HCT116 (cell line): ENCODE measurements around the gene DMD.

Source experiments
- ATF3 ChIP-seq: IDR thresholded peaks from 2 replicates; pipeline ENCODE4 v1.6.1; 2012
- EZH2phosphoT487 ChIP-seq: fragments of 200-600 bp; IDR thresholded peaks from 2 replicates; pipeline ENCODE4 v1.6.1; 2018; ENCODE audit warnings: antibody characterized with exemption, borderline replicate concordance
- JUND ChIP-seq: IDR thresholded peaks from 2 replicates; pipeline ENCODE4 v1.6.1; 2012
- MAX ChIP-seq: IDR thresholded peaks from 2 replicates; pipeline ENCODE4 v1.6.1; 2012
- POLR2A ChIP-seq: IDR thresholded peaks from 2 replicates; pipeline ENCODE4 v1.7.0; 2011; ENCODE audit warnings: borderline replicate concordance; ENCODE audit not compliant: insufficient read depth, insufficient read length; ENCODE audit errors: extremely low read depth
- POLR2AphosphoS5 ChIP-seq: IDR thresholded peaks from 2 replicates; pipeline ENCODE4 v1.6.1; 2011; ENCODE audit warnings: mild to moderate bottlenecking, low read depth, low read length, moderate library complexity
- ZFX ChIP-seq: fragments of 450-650 bp; IDR thresholded peaks from 2 replicates; pipeline ENCODE4 v1.6.1; 2017
- ZNF274 ChIP-seq: fragments of 200-500 bp; sonication (Bioruptor generic); IDR thresholded peaks from 2 replicates; pipeline ENCODE4 v1.6.1; 2014; ENCODE audit warnings: mild to moderate bottlenecking, low read depth, low read length, inconsistent platforms
- TF ChIP-seq, protein P1 (sequence below), 3 experiments: fragments of 200-600 bp in 1 of 3; sonication (generic) in 1 of 3; IDR thresholded peaks in 2 of 3; conservative IDR thresholded peaks in 1 of 3; 2 replicates each; pipeline ENCODE4 v1.5.1; 2012 to 2017; ENCODE audit warnings: low read depth in 2 of 3, low read length in 2 of 3, antibody characterized with exemption in 1 of 3, borderline replicate concordance in 1 of 3, control low read depth in 1 of 3, mild to moderate bottlenecking in 1 of 3, mixed read lengths in 1 of 3, mixed run types in 1 of 3, moderate library complexity in 1 of 3; ENCODE audit not compliant: insufficient read depth in 1 of 3
- TF ChIP-seq, protein P2 (sequence below): IDR thresholded peaks from 2 replicates; pipeline ENCODE4 v1.6.1; 2012; ENCODE audit warnings: low read depth

DNA sequence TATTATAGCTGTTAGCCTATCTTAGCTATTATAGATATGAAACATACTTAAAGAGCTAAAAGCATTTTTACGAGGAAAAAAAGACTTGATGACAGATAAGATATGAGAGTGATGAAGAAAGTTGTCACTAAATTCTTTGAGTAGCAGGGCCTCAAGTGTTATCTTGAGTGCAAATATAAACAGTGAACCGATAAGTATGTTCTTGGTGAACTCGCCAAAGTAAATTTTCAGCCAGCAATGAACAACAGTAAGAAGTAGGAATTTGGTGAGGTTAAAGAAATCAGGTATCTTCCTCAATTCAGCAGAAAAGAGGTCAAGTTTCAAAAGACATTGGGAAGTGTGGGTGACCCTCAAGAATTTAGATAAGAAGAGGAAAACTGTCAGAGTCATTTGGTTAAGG, 1667.7 kb downstream of the DMD start:
- TF ChIP-seq POLR2AphosphoS5 (no peak), EZH2phosphoT487 (no peak), MAX (no peak), JUND (no peak), ZNF274 (no peak), ATF3 (no peak), POLR2A (no peak), ZFX (no peak)
- TF ChIP-seq, protein P1, sequence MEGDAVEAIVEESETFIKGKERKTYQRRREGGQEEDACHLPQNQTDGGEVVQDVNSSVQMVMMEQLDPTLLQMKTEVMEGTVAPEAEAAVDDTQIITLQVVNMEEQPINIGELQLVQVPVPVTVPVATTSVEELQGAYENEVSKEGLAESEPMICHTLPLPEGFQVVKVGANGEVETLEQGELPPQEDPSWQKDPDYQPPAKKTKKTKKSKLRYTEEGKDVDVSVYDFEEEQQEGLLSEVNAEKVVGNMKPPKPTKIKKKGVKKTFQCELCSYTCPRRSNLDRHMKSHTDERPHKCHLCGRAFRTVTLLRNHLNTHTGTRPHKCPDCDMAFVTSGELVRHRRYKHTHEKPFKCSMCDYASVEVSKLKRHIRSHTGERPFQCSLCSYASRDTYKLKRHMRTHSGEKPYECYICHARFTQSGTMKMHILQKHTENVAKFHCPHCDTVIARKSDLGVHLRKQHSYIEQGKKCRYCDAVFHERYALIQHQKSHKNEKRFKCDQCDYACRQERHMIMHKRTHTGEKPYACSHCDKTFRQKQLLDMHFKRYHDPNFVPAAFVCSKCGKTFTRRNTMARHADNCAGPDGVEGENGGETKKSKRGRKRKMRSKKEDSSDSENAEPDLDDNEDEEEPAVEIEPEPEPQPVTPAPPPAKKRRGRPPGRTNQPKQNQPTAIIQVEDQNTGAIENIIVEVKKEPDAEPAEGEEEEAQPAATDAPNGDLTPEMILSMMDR (IDR thresholded peaks at IDR 0.05 in 2 of 3, conservative IDR thresholded peaks at IDR 0.05 in 1 of 3; ENCODE audit: borderline replicate concordance in 1 of 3, insufficient read depth in 1 of 3, low read depth in 2 of 3, low read length in 2 of 3): no peak
- TF ChIP-seq, protein P2, sequence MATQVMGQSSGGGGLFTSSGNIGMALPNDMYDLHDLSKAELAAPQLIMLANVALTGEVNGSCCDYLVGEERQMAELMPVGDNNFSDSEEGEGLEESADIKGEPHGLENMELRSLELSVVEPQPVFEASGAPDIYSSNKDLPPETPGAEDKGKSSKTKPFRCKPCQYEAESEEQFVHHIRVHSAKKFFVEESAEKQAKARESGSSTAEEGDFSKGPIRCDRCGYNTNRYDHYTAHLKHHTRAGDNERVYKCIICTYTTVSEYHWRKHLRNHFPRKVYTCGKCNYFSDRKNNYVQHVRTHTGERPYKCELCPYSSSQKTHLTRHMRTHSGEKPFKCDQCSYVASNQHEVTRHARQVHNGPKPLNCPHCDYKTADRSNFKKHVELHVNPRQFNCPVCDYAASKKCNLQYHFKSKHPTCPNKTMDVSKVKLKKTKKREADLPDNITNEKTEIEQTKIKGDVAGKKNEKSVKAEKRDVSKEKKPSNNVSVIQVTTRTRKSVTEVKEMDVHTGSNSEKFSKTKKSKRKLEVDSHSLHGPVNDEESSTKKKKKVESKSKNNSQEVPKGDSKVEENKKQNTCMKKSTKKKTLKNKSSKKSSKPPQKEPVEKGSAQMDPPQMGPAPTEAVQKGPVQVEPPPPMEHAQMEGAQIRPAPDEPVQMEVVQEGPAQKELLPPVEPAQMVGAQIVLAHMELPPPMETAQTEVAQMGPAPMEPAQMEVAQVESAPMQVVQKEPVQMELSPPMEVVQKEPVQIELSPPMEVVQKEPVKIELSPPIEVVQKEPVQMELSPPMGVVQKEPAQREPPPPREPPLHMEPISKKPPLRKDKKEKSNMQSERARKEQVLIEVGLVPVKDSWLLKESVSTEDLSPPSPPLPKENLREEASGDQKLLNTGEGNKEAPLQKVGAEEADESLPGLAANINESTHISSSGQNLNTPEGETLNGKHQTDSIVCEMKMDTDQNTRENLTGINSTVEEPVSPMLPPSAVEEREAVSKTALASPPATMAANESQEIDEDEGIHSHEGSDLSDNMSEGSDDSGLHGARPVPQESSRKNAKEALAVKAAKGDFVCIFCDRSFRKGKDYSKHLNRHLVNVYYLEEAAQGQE: no peak
